Vagina (tissue), 2 donors: ENCODE measurements around the gene GPRIN2. TPM values are rescaled to one million over a fixed set of nuclear protein-coding genes. Genes with fewer than 3 reads are reported as not detected.

Source experiments
- DNase-seq, 2 donors: peaks; one replicate each; pipeline ENCODE4 v3.0.0-alpha.2; 2017; ENCODE audit errors: extremely low spot score in 2 of 2
- H3K27ac ChIP-seq: fragments of 200-600 bp; sonication (generic); one replicate; pipeline ENCODE4 v1.5.1; 2019
- H3K27me3 ChIP-seq: fragments of 200-600 bp; sonication (generic); one replicate; pipeline ENCODE4 v1.5.1; 2019
- H3K36me3 ChIP-seq, 2 donors: fragments of 200-600 bp; sonication (generic); one replicate each; pipeline ENCODE4 v1.5.1; 2017 to 2019
- H3K4me1 ChIP-seq: fragments of 200-600 bp; sonication (generic); one replicate; pipeline ENCODE4 v1.5.1; 2019
- H3K4me3 ChIP-seq, 2 donors: fragments of 200-600 bp; sonication (generic); 1 replicate in 1 of 2; 2 replicates in 1 of 2; pipeline ENCODE4 v1.5.1; 2016 to 2019
- H3K9me3 ChIP-seq: fragments of 200-600 bp; sonication (generic); one replicate; pipeline ENCODE4 v1.5.1; 2019
- CTCF ChIP-seq, 3 experiments: fragments of 450-650 bp in 2 of 3; fragments of 200-600 bp in 1 of 3; sonication (generic) in 1 of 3; IDR thresholded peaks; one replicate each; pipeline ENCODE4 v1.5.1; 2017 to 2019; ENCODE audit warnings: antibody characterized with exemption in 3 of 3, mild to moderate bottlenecking in 2 of 3, moderate library complexity in 2 of 3
- POLR2A ChIP-seq, 2 donors: fragments of 450-650 bp; IDR thresholded peaks; one replicate each; pipeline ENCODE4 v1.6.1; 2017; ENCODE audit warnings: antibody characterized with exemption in 2 of 2, mild to moderate bottlenecking in 2 of 2, moderate library complexity in 2 of 2
- POLR2AphosphoS5 ChIP-seq, 2 donors: sonication (generic); formaldehyde crosslinking; IDR thresholded peaks; one replicate each; pipeline ENCODE4 v1.9.0; 2017; ENCODE audit warnings: antibody characterized with exemption in 2 of 2, mild to moderate bottlenecking in 2 of 2, low read depth in 1 of 2; ENCODE audit not compliant: insufficient read depth in 1 of 2
- intact Hi-C: fragments of 100-400 bp; cut with DNase I; formaldehyde crosslinking; loops from one replicate; pipeline ENCODE4 v1.15.1; 2023
- total RNA-seq: library from RNA; depleted of rRNA; stranded (reverse); fragments of >200 nt; gene quantifications from one replicate; pipeline ENCODE4 v1.2.3, GENCODE V29; 2016

The GPRIN2 gene
- total RNA-seq, 1 donor from 2014 or later, result 5.6 TPM

- Histone ChIP-seq H3K36me3 (no peaks in the 10 kb centered on the region), H3K9me3 (no peaks in the 10 kb centered on the region), H3K4me3 (no peak overlapping the region), H3K4me1 (peaks cover 16% of the 10 kb centered on the region), H3K27ac (no peak overlapping the region), H3K27me3 (peaks cover 4% of the 10 kb centered on the region)
- peak in 1 of 2 donors; percentile 96 for DNase-seq
- intact Hi-C loops, result no loop called here
- TF ChIP-seq CTCF (IDR thresholded peaks at IDR 0.05), result no peak
- TF ChIP-seq POLR2AphosphoS5 (IDR thresholded peaks at IDR 0.05; ENCODE audit: insufficient read depth in 1 of 2, low read depth in 1 of 2), result no peak
- no peak for TF ChIP-seq POLR2A (IDR thresholded peaks at IDR 0.05)
Observed at GRCh38 chr10:46558392-46559185, 2.1 kb upstream of the GPRIN2 start.

- Histone ChIP-seq H3K4me1 (peaks cover 16% of the 10 kb centered on the region), H3K4me3 (no peak overlapping the region), H3K9me3 (no peaks in the 10 kb centered on the region), H3K36me3 (no peaks in the 10 kb centered on the region), H3K27ac (no peak overlapping the region), H3K27me3 (peaks cover 4% of the 10 kb centered on the region)
- no peak for TF ChIP-seq POLR2AphosphoS5 (IDR thresholded peaks at IDR 0.05; ENCODE audit: insufficient read depth in 1 of 2, low read depth in 1 of 2)
- TF ChIP-seq POLR2A (IDR thresholded peaks at IDR 0.05), result no peak
- TF ChIP-seq CTCF (IDR thresholded peaks at IDR 0.05), result no peak
- DNase-seq, result no peak
- intact Hi-C loops, result no loop called here
Observed at GRCh38 chr10:46558122-46558391, 1.6 kb upstream of the GPRIN2 start.

DNA sequence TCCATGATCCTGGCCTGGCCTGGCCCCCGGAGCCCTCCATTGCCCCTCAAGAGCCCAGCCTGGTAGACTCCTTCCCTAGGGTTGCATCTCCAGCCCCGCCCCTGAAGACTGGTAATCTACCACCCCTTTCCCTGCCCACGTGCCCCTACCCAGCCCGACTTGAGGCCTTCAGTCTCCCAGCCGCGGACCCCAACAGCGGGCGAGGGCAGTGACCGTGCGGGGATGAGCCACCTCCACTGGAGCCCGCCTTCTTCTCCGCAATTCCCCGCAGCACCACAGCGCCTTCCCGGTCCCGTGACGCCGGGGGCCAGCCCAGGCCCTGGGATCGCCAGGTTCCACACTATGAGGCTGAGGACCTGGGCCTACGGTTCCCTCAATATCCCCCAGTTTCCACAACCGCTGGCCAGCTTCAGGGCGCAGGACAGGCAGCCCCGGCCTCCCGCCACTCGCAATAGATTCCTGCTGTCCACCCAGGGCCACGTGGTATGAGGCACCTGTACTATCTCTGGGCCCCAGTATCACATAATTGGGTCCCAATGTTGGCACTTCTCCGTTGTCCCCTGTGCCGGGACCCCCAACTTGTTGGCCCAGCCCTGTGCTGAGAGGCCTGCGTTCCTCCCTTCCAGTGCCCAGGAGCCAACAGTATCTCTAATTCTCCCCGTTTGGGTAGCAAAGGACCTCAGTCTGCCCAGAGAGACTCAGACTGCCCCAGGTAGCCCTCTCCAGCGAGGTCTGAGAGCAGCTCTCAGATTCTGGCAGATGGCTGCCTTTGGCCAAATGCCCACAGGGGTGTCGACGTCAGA is 1.1 kb upstream of the GPRIN2 start:
- intact Hi-C loops, result no loop called here
- Histone ChIP-seq H3K4me1 (peaks cover 16% of the 10 kb centered on the region), H3K9me3 (no peaks in the 10 kb centered on the region), H3K4me3 (no peak overlapping the region), H3K27me3 (peaks cover 4% of the 10 kb centered on the region), H3K36me3 (no peaks in the 10 kb centered on the region), H3K27ac (no peak overlapping the region)
- DNase-seq, result peak in 1 of 2 donors; percentile 97
- no peak for TF ChIP-seq POLR2A (IDR thresholded peaks at IDR 0.05)
- TF ChIP-seq POLR2AphosphoS5 (IDR thresholded peaks at IDR 0.05; ENCODE audit: insufficient read depth in 1 of 2, low read depth in 1 of 2), result no peak
- TF ChIP-seq CTCF (IDR thresholded peaks at IDR 0.05), result no peak

DNA sequence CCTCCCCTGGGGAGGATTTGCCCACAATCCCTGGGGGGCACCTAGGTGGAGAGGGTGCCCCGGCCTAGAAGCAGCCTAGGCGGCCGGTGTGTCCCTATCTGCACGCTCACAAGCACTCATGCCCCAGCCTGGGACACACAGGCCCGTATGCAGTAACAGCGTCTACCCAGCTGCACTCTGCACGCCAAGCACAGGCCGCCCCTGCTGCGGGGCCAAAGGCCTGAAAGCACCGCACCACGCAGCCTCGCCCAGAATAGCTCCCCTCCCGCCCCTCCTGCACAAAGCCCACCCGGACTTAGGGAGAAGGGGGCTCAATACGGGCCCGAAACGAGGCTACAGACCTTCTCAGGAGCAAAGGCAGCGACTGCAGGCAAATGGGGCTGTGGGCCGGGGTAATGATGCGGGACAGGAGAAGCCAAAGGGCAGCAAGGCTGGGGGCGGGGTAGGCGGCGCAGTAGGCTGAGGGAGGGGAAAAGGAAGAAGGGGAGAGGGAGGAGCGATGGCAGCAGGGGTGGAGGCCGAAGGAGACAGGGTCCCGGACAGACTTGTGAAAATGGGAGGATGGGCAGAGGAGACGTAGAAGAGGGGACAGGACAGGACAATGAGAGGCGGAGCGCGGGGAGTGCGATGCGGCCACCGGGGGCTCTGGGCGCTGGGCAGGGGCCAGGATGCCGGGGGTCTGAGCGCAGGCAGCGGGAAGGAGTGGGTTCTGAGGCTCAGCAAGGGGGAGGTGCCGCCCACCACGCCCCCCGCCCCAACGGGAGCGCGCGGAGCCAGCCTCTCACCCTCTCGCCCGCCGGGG is 544 bp downstream of the GPRIN2 start:
- Histone ChIP-seq H3K4me3 (peak overlapping the region; percentile 42 to 46), H3K4me1 (peaks cover 16% of the 10 kb centered on the region), H3K36me3 (no peaks in the 10 kb centered on the region), H3K27me3 (peaks cover 4% of the 10 kb centered on the region), H3K27ac (no peak overlapping the region), H3K9me3 (no peaks in the 10 kb centered on the region)
- intact Hi-C loops, result no loop called here
- TF ChIP-seq POLR2AphosphoS5 (IDR thresholded peaks at IDR 0.05; ENCODE audit: insufficient read depth in 1 of 2, low read depth in 1 of 2), result no peak
- TF ChIP-seq CTCF (IDR thresholded peaks at IDR 0.05), result no peak
- no peak for TF ChIP-seq POLR2A (IDR thresholded peaks at IDR 0.05)
- peak in 1 of 2 donors; percentile 97 for DNase-seq
